Measurements from ENCODE around the gene WWP2. TPM values are rescaled to one million over a fixed set of nuclear protein-coding genes. Genes with fewer than 3 reads are reported as not detected.
A peak's percentile ranks its signal among the peaks of the same experiment; 100 is the strongest.
"Not testable (repeated sequence)": the region's sequence is repeated elsewhere in the genome, so short reads cannot be mapped to it uniquely, and the experiment has no call there.

Gene WWP2
- 16.9 and 20.1 TPM in 2 replicates for total RNA-seq

DNA sequence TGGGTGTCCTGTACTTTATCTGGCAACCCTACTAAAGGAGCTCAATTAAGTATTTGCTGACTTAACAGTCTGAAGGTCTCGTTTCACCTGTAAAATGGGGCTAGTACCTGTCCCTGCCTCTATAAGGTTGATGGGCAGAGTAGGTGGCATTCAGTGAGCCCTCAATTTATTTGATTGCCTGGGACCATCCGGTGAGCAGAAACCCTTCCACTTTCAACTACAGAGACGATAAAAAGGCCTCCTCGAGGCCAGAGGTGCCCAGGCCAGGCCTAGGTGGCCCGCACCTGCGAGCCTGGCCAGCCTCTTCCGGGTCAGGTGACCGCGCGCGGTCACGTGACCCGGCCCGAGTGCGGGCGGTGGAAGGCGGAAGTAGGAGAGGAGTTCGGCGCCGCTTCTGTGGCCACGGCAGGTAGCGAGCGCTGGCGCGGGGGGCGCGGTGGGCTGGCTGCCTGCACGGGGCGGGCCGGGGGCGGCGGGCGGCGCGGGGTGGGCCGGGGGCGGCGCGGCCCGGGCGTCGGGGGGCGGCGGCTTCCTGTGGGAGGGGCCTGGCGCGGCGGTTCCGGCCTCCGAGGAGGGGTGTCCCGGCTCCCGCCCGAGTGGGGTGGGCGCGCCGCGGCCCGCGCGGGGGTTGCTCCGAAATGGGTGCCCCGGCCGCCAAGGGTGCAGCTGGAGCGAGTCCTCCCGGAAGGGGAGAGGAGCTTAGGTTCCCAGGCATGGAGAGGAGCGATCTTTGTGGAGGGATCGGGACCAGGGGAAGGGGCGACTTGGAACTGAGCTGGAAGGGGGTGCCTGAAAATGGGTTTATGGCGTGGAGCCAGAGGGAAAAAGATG, at the start of gene WWP2:
TSS of gene WWP2 (plus strand) at position 350 of the 831 bp plus-strand sequence. CDS start 24,679 bp downstream, outside the sequence.
- DNase-seq (ENCODE audit: low read depth in 2 of 2) = peak; percentile 53 to 68

DNA sequence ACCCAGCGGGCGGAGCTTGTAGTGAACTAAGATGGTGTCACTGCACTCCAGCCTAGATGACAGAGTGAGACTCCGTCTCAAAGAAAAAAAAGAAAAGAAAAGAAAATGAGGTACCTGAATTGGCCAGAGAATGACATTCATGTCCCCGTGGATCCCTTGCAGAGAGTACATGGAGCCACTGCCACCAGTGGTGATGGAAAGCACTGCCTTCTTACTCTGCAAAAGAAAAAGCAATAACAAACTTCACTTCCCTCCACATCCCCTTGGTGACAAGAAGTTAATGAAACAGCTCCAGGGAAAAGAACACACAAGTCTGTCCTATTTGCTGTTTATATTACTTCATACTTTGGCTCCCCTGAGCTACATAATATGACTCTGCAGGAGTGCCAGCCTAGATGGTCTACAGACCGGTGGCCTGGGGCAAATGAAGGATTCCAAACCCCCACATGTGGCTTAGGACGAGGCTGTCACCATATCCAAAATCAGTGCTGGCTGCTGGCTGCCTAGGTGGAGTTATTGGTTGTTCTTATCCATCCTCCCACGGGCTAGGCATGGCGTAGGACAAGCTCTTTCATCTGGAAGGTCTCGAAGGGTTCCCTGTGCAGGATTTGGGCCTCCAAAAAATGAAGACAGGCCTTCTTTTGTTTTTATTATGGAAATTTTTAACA, 49.1 kb upstream of the WWP2 start:
- no peak for DNase-seq (ENCODE audit: low read depth in 2 of 2)

DNA sequence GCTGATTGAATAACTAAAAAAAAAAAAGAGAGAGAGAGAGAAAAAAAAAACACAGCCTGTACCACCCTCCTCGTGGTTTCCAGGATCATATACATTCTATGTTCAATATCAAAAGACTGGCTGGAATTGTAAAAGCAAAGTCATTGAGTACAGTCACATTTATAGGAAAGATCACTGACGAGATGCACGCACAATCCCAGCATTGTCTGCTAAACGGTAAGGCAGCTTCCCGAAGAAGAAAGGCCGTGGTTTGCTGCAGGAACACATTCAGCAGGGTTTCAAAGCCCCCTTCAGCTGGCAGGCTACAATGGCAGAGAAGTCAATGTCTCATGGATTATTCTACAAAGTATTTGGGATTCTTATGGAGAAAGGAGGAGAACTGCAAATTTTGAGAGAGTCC, 45.1 kb upstream of the WWP2 start:
- no peak for DNase-seq (ENCODE audit: low read depth in 2 of 2)

DNA sequence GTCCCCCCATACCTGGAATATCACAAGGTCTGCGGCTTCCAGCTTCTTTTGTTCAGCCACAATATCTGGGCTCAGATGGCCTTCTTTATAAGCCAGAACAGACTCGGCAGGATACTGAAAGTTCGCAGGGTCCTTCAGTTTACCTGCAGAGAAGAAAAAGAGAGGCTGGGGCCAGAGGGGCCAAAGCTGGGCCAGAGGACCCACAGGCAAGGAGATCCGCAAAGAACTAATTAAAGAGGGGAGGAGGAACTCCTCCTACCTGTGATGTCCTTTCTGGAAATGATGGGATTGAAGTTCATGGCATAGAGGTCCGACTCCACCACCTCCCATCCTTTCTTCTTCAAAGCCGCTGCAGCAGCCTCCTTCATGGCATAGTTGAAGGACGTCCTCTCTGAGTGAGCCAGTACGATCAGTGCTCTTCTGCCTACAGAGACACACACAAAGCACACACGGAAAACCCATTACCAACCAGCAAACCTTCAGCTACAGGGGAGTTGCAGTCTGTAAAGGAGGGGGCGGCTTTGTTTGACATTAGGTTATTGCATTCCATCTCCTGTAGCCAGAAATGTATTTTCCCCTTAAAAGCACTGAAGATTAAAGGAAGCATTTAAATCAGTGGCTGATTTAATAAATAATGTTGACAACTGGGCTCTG, 43.9 kb upstream of the WWP2 start:
- DNase-seq (ENCODE audit: low read depth in 2 of 2) = no peak

DNA sequence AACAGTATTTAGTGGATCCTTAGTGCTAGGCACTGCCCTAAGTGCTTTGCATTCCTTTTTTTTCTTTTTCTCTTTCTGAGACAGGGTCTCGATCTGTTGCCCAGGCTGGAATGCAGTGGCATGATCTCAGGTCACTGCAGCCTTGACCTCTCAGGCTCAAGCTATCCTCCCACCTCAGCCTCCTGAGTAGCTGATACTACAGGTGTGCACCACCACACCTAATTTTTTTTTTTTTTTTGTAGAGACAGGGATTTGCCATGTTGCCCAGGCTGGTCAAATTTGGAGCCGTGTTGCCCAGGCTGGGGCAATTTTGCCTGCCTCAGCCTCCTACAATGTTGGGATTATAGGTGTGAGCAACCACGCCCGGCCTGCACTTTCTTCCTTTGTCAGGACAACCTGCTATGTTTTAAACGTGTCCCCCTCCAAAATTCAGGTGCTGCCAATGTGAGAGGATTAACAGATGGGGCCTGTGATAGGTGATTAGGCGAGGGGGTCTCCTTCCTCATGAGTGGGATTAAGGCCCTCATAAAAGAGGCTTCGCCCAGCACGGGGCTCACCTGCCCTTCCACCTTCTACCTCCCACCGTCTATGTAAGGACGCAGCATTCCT, 41.2 kb upstream of the WWP2 start:
- DNase-seq (ENCODE audit: low read depth in 2 of 2) = no peak

DNA sequence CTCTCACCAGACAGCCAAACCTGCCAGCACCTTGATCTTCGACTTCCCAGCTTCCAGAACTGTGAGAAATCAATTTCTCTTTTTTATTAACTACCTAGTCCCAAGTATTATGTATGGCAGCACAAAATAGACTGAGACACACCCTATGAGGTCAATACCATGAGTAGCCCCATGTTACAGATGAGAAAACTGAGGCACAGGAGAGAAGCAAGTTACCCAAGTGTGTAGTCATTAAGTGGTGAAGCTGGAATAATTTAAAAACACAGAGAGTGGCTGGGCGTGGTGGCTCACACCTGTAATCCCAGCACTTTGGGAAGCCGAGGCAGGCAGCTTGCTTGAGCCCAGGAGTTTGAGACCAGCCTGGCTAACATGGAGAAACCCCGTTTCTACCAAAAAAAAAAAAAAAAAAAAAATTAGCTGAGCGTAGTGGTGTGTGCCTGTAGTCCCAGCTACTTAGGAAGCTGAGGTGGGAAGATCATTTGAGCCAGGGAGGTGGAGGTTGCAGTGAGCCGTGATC, 40.6 kb upstream of the WWP2 start:
- DNase-seq (ENCODE audit: low read depth in 2 of 2) = no peak

DNA sequence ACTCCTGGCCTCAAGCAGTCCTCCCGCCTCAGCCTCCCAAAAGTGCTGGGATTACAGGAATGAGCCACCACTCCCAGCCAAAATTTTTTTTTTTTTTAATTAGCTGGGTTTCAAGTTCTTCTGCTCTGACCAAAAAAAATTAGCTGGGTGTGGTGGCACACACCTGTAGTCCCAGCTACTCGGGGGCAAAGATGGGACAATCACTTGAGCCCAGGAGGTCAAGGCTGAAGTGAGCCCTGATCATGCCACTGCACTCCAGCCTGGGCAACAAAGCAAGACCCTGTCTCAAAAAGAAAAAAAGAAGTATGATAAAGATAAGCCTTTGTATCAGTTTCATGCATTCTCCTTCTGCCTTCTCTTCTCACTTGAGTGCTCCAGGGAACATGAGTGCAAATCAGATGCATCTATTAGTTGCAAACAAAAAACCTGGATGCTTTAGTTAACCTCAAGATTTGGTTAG, 37.7 kb upstream of the WWP2 start:
- no peak for DNase-seq (ENCODE audit: low read depth in 2 of 2)

DNA sequence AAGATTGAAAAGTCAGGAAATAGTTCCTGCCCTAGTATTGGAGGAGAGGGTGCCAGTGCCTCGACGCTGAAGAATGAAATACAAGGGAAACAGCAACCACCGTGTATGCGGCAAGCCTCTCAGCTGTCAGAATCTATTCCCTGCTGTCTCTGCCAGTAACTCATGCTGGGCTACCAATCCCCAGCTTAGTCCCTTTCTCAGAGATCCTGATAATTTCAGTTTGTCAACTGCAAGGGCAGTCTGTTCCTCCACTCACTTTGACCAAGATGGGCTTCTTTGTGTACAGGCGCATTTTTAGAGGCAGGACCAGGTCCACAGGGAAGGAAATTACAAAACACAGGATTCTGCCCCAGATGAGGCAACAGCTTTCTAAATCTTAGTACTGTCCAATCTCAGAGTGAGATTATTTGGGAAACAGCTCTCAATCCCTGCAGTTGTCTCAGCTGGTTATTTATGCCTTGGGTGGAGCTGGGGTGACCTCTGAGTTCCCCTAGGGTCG, 37.1 kb upstream of the WWP2 start:
- peak in 1 of 2 donors; percentile 23 for DNase-seq (ENCODE audit: low read depth in 2 of 2)

DNA sequence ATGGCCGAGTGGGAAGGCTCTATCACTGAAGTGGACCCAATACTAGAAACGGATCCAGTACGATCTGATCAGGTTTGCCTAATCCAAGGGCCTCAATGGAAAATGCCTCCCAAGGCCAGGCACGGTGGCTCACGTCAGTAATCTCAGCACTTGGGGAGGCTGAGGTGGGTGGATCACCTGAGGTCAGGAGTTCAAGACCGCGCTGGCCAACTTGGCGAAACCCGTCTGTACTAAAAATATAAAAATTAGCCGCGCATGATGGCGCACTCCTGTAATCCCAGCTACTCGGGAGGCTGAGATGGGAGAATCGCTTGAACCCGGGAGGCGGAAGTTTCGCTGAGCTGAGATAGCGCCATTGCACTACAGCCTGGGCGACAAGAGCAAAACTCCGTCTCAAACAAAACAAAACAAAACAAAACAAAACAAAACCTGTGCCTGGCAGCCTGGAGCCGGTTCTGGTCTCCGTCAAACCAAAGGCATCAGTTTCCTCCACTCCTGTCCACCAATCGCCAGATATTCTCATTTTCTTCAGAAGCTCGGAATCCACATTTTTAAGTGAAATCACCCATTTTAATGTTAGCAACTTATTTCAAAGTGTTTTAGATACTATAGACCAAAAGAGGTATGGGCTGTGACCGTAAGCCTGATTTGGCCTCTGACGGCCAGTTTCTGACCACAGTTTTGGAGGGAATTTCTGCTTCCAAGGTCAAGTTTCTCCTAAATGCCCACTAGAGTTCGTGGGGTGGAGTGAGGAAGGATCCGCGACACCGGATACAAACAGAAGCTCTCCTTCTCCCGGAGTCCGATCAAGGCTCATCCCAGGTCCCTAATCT, 36.4 kb upstream of the WWP2 start:
- DNase-seq (ENCODE audit: low read depth in 2 of 2) = no peak

DNA sequence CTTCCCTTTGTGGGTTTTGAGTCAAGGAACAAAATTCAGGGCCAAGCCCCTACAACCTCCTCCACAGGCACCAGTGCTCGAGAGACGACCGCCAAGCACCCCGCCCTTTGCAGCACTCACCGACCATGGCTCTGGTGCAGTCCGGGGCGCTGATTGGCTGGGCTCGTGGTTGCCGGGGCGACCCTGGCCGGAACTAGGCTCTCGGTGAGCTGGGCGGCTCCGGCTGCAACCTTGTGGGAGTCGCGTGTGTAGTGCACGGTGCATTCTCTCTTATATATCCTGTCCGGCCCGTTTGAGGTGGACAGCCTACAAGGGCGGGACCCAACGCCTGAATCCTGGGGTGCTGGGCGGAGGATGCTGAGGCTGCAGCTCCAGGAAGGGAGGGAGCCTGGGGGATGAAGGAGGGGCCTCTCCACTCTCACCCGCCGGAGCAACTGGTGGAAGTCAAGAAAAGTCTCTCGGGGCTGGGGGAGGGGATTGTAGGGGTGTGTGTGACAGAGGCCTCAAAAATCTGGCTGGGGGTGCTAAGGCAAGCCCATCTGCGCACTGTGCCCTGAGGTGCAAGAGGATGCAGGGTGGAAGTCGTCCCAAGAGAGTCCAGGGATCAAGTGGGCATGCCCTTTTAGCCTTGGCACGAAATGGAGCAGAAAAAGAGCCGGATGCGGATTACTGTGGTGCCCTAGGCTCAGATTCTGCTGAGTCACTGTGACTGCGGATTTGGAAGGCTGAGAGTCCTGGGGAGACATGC, 35.6 kb upstream of the WWP2 start, which contains the start of gene NQO1:
TSS of gene NQO1 (minus strand) at position 248 of the 748 bp plus-strand sequence. CDS start at position 127, 121 bp downstream.
- peak; percentile 72 to 90 for DNase-seq (ENCODE audit: low read depth in 2 of 2)

DNA sequence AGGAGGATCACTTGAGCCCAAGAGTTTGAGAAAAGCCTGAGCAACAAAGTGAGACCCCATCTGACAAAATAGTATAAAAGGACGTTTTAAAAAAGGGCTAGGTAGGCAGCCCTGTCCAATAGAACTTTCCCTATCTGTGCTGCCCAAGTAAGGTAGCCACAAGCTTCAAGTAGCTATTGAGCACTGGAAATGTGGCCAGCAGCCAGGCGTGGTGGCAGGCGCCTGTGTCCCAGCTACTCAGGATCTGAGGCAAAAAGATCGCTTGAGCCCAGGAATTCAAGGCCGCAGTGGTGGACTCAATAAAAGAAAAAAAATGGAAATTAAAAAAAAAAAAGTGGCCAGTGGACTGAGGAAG, 34.2 kb upstream of the WWP2 start:
- no peak for DNase-seq (ENCODE audit: low read depth in 2 of 2)

DNA sequence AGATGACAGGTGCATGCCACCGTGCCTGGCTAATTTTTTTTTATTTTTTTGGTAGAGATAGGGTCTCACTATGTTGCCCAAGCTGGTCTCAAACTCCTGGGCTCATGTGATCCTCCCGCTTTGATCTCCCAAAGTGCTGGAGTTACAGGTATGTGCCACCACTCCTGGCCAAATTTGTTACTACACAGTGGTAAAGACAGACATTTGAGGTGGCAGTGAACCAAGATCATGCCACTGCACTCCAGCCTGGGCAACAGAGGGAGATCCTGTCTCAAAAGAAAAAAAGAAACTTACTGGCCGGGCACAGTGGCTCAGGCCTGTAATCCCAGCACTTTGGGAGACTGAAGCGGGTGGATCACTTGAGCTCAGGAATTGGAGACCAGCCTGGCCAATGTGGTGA, 33.1 kb upstream of the WWP2 start:
- not testable (repeated sequence) for DNase-seq (ENCODE audit: low read depth in 2 of 2)

DNA sequence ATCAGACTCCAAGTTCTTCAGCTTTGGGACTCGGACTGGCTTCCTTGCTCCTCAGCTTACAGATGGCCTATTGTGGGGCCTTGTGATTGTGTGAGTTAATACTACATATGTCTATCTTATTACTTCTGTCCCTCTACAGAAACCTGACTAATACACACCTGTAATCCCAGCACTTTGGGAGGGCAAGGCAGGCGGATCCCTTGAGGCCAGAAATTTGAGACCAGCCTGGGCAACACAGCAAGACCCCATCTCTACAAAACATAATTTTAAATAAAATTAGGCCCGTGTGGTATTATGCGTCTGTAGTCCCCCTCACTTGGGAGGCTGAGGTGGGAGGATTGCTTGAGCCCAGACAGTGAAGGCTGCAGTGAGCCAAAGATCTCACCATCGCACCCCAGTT, 30.9 kb upstream of the WWP2 start:
- DNase-seq (ENCODE audit: low read depth in 2 of 2) = not testable (repeated sequence)

DNA sequence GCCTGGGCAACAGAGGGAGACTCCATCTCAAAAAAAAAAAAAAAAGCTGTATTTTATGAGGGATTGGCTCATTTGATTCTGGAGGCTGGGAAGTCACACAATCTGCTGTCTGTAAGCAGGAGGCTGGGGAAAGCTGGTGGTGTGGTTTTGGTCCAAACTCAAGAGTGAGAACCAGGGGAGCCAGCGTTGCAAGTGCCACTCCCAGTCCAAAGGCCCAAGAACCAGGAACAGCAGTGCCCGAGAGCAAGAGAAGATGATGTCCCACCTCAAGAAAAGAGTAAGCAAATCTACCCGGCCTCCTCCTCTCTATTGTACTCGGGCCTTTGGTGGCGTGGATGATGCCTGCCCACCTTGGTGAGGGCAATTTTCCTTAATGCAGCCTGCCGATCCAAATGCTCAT, 30.0 kb upstream of the WWP2 start:
- DNase-seq (ENCODE audit: low read depth in 2 of 2) = no peak

DNA sequence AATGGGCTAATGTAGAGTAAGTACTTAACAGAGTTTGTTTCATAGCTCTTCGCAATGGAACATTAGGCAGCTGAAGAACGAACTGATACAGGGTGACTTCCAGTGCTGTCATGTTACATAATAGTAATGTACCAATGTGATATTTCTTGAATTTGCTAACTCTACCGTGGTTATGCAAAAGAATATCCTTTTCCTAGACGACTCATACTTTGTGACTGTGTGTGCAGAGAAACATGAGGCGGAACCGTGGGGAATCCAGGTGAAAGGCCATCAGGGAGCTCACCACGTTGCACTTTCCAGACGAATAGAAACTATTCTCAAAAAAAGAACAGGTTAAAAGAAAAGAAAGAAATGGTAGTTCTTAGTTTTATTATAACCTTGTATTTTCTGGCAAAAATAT, 20.6 kb upstream of the WWP2 start:
- DNase-seq (ENCODE audit: low read depth in 2 of 2) = no peak

DNA sequence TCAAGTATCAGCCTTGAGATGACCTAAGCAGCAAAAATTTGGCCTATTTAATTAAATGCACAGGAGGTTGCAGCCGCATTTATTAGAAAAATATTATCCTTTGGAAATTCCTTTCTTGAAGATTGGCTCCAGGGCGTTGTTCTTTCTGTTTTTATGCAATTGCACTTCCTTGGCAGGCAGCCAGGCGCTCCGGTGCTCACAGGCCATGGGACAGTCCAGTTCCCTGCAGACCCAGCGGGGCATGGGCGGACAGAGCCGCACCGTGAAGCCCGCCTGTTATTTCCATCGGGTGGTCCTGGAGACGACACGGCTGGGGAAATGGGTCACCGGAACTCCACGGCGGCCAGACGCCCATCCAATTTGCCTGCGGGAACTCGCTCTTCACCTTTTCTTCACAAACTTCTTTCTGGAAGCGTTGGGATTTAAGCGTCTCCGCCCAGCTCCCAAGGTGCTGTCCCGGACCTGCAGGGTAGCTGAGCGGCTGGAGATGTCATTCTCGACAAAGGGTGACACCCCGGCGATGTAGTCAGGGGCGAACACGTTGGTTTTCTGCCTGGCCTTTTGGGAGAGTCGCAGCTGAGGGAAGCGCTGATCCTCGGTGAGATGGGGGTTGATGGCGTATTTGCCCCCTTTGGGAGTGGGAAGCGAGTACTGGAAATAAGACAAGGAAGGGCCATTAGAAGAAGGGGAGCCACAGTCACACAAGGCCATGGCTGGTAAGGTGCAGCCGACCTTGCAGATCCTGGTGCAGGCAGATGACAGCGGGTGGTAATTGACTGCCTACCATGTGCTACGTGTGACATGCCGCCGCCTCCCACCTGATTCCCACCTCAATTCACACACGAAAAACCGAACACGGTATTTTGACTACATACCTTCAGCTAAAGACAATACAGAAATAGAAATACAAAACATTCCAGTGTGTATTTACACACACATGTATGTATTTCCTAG, 19.9 kb upstream of the WWP2 start:
- peak in 1 of 2 donors; percentile 79 for DNase-seq (ENCODE audit: low read depth in 2 of 2)

DNA sequence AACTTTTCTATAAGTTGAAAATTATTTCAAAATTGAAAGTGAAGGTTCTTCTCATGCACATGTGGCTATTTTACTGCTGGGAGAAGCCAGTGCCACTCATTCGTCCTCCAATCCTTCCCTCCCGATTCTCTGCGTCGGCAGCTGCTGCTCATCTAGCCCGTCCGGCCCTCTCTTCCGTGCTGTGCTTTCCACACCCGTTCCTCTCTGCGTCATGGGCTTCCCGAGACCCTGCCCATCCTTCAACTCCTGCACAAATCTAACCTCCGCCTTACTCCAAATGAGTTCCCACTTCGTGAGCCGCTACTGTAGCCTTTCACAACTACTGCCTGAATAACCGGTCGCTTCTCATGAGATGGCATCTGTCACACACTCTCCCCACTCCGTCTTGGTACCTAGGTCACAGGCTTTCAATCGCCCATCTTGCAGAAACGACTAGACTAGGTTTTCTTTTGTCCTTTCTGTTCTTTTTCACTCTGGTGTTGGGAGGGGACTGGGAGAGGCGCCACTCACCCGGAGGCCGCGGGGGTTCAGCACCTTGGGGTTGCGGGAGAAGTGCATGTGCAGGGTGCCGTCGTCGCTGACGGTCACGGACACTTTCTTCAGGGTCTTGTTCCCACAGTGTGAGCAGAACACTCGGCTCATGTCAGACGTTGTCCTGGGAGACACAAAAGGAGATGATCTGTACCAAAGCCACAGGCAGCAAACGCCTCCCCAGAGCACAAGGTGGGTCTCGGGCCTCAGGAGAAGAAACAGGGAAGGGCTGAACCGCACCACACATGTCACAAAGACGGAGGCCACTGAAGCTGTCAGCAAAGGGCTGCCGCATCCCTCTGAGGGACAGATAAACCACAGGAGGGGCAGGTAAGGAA, 17.5 kb upstream of the WWP2 start:
- DNase-seq (ENCODE audit: low read depth in 2 of 2) = no peak

DNA sequence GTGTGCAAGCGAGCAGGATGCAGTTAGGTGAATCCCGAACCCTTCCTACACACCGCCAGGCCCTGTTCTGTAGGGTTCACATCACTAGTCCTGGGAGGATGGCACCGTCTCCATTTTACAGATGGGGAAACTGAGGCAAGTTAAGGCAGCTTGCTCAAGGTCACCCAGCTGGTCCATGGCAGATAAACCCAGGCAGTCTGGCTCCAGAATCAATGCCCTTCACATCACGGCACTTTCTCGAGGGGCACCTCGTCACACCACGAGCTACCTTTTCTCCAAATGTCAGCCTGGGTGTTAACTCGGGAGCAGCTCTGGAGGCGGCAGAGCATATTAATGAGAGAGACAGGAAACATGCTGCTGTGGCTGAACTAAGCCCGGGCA, 16.9 kb upstream of the WWP2 start:
- DNase-seq (ENCODE audit: low read depth in 2 of 2) = no peak

Measured in dermis microvascular lymphatic vessel endothelial cell (primary cell).